Measurements from ENCODE around the gene MTOR. TPM values are rescaled to one million over a fixed set of nuclear protein-coding genes. Genes with fewer than 3 reads are reported as not detected.

Gene MTOR
- total RNA-seq, 1 donor from 2014 or later: 82.4 TPM

DNA sequence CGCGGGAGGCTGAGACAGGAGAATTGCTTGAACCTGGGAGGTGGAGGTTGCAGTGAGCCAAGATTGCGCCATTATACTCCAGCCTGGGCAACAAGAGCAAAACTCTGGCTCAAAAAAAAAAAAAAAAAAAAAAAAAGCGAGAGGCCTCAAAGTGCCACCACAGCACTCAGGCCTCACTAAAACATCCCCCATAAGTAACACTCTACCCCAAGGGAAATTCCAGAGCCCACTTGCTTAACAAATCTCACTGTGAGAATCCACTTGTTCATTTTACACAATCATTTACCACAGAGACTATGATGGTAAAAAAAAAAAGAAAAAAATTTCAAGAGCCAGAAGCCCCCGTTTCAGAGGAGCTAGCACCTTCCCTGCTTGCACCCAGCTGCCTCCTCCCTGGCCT is 136.4 kb downstream of the MTOR start:
- Mint-ChIP-seq H3K27me3 (ENCODE audit: unreplicated experiment) (no peaks in the 10 kb centered on the region), H3K27ac (ENCODE audit: unreplicated experiment) (no peak overlapping the region), H3K4me3 (ENCODE audit: unreplicated experiment) (no peak overlapping the region), H3K4me1 (ENCODE audit: low read depth, unreplicated experiment) (no peaks in the 10 kb centered on the region), H3K36me3 (ENCODE audit: unreplicated experiment) (peaks cover 2% of the 10 kb centered on the region), H3K9me3 (ENCODE audit: unreplicated experiment) (peaks cover 2% of the 10 kb centered on the region)
- TF ChIP-seq, protein P1, sequence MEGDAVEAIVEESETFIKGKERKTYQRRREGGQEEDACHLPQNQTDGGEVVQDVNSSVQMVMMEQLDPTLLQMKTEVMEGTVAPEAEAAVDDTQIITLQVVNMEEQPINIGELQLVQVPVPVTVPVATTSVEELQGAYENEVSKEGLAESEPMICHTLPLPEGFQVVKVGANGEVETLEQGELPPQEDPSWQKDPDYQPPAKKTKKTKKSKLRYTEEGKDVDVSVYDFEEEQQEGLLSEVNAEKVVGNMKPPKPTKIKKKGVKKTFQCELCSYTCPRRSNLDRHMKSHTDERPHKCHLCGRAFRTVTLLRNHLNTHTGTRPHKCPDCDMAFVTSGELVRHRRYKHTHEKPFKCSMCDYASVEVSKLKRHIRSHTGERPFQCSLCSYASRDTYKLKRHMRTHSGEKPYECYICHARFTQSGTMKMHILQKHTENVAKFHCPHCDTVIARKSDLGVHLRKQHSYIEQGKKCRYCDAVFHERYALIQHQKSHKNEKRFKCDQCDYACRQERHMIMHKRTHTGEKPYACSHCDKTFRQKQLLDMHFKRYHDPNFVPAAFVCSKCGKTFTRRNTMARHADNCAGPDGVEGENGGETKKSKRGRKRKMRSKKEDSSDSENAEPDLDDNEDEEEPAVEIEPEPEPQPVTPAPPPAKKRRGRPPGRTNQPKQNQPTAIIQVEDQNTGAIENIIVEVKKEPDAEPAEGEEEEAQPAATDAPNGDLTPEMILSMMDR (IDR thresholded peaks at IDR 0.05; ENCODE audit: partially characterized antibody, unreplicated experiment): no peak
- DNase-seq: no peak

DNA sequence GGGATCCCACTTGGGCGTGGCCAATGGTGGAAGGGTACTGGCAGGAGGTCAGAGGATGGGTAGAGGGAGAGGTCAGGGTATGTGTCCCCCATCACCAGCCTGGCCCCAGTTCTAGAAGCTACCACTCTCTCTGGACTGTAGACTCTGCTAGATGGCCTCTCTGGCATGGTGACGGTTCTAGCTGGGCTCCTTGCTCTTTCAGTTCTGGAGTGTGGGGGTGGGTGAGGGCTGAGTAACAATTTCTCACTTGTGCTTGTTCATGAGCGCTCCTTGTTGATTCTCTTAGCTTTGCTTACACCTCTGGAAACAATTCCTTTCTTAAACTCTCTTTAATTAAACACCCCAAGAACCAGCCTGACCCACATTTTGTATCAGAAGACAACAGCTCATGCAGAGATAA is 137.4 kb downstream of the MTOR start:
- H3K4me1 Mint-ChIP-seq (ENCODE audit: low read depth, unreplicated experiment): no peaks in the 10 kb centered on the region
- DNase-seq: no peak
- H3K4me3 Mint-ChIP-seq (ENCODE audit: unreplicated experiment): no peak overlapping the region
- no peaks in the 10 kb centered on the region for H3K36me3 Mint-ChIP-seq (ENCODE audit: unreplicated experiment)
- TF ChIP-seq, protein P1 (IDR thresholded peaks at IDR 0.05; ENCODE audit: partially characterized antibody, unreplicated experiment): no peak
- no peak overlapping the region for H3K27ac Mint-ChIP-seq (ENCODE audit: unreplicated experiment)
- no peaks in the 10 kb centered on the region for H3K27me3 Mint-ChIP-seq (ENCODE audit: unreplicated experiment)
- peaks cover 2% of the 10 kb centered on the region for H3K9me3 Mint-ChIP-seq (ENCODE audit: unreplicated experiment)

DNA sequence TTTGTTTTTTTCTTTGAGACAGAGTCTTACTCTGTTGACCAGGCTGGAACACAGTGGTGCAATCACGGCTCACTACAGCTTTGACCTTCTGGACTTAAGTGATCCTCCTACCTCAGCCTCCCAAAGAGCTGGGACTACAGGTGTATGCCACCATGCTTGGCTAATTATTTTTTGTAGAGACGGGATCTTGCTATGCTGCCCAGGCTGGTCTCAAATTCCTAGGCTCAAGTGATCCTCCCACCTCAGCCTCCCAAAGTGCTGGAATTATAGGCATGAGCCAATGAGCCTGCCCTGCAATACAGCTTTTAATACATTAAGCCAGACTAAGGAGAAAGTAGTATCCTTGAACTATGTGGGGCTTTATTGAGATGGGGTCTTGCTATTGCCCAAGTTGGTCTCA is 146.0 kb downstream of the MTOR start:
- Mint-ChIP-seq H3K4me1 (ENCODE audit: low read depth, unreplicated experiment) (no peaks in the 10 kb centered on the region), H3K27ac (ENCODE audit: unreplicated experiment) (no peak overlapping the region), H3K9me3 (ENCODE audit: unreplicated experiment) (no peaks in the 10 kb centered on the region), H3K27me3 (ENCODE audit: unreplicated experiment) (no peaks in the 10 kb centered on the region), H3K4me3 (ENCODE audit: unreplicated experiment) (no peak overlapping the region), H3K36me3 (ENCODE audit: unreplicated experiment) (no peaks in the 10 kb centered on the region)
- TF ChIP-seq, protein P1 (IDR thresholded peaks at IDR 0.05; ENCODE audit: partially characterized antibody, unreplicated experiment): no peak
- no peak for DNase-seq

DNA sequence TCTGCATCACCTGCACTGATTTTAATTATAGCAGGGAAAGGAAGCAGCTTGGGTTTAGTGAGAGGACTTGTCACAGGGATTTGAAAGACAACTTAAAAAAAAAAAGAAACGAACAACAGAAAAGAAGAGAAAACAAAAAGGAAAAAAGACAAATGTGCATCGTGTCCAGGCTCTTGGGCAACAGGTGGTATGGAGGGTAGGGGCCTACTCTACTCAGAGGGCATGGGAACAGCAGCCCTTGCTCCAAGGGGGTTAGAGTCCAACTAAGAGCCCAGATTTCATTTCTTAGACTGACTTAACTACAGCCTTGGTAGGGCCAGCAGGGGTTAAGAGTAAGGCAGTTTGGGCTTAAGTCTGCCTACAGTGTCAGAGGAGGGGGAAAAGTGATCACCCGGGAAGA is 147.4 kb downstream of the MTOR start:
- no peaks in the 10 kb centered on the region for H3K9me3 Mint-ChIP-seq (ENCODE audit: unreplicated experiment)
- H3K27me3 Mint-ChIP-seq (ENCODE audit: unreplicated experiment): no peaks in the 10 kb centered on the region
- no peak for DNase-seq
- no peaks in the 10 kb centered on the region for H3K36me3 Mint-ChIP-seq (ENCODE audit: unreplicated experiment)
- H3K4me3 Mint-ChIP-seq (ENCODE audit: unreplicated experiment): no peak overlapping the region
- TF ChIP-seq, protein P1 (IDR thresholded peaks at IDR 0.05; ENCODE audit: partially characterized antibody, unreplicated experiment): no peak
- H3K27ac Mint-ChIP-seq (ENCODE audit: unreplicated experiment): no peak overlapping the region
- H3K4me1 Mint-ChIP-seq (ENCODE audit: low read depth, unreplicated experiment): no peaks in the 10 kb centered on the region

DNA sequence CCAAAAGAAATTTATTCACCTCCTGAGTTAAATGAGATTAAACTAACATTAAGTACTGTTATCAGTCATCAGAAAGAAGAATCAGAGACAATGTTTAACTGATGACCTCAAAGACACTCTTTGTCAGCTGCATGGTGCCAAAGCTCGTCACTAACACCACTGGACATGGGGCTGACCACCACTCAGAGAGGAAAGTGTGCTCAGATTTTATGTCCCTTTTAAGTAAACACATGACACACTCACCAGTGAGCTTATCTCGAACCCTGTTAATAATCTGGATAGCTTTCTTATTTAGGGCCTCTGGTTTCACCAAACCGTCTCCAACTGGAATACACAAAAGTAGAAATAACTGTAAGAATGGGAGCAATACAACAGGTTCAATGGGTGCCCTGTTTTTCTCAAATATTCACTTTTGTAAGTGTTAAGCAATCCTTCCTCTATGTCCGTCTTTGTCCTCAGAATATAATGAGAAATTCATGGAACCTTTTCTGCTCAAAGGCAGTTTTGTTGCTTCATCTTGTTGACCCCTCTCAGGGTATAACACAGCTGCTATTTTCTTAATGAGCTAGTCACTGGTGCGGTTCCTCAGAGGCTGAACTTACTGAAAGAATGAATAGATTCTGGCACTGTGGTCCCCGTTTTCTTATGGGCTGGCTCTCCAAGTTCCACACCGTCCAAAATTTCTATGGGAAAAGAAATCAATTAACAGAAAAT is 153.1 kb downstream of the MTOR start:
- Mint-ChIP-seq H3K4me1 (ENCODE audit: low read depth, unreplicated experiment) (no peaks in the 10 kb centered on the region), H3K27ac (ENCODE audit: unreplicated experiment) (no peak overlapping the region), H3K27me3 (ENCODE audit: unreplicated experiment) (peaks cover 2% of the 10 kb centered on the region), H3K9me3 (ENCODE audit: unreplicated experiment) (no peaks in the 10 kb centered on the region), H3K4me3 (ENCODE audit: unreplicated experiment) (no peak overlapping the region), H3K36me3 (ENCODE audit: unreplicated experiment) (peaks cover 4% of the 10 kb centered on the region)
- TF ChIP-seq, protein P1 (IDR thresholded peaks at IDR 0.05; ENCODE audit: partially characterized antibody, unreplicated experiment): no peak
- DNase-seq: no peak
